NCI-H187 (cell line): ENCODE data around the gene ST14.
"Not testable (repeated sequence)": the region's sequence is repeated elsewhere in the genome, so short reads cannot be mapped to it uniquely, and the experiment has no call there.

ENCODE experiments used
- DNase-seq, 2 experiments: peaks; one replicate each; lab custom pipeline; 2025; lab: John Stamatoyannopoulos, UW

Gene ST14

DNA sequence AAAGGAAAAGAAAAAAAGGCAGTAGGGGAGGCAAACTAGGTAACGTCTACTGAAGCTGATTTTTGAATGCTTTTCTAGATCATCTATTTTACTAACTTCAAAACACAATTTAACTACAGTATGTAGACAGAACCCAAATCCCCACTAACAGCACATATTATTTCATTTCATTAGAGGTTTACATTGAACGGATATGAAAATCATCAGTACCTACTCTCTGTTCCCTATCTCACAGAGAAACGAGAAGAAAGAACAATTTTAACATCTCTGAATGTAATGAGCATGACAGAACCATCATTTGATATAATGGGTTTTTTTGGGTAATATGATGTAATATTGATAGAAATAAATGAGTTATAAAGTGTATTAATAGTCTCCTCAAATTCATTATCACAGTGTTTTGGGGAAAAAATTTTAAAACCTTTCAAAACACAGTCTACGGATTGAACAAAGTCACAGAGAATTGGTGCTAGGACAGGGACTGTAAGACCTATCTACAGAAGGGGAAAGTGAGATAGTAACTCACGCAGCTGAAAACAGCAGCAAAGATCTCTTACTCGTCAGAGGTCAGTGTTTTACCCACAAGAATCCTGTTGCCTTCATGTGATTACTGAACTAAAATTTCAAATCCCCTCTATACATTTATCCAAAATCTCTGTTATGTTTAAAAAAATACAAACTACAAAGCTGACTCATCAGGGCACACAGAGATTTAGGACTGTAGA, 77.9 kb downstream of the ST14 start:
- DNase-seq, result no peak

DNA sequence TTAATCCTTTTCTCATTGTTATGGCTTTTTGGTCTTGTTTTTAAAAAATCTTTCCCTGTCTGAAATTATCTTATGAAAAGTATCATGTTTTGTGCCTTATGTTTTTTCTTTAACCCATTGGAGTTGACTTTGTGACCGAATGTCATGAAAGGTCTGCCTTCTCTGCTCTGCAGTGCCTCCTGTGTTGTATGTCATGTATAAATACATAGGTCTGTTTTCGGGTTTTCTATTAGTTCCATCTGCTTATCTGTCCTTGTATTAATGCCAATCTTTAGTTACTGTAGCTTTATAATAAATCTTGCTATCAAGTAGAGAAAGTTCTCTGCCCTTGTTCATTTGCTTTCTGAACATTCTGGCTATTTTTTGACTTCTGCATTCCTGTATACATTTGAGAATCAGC, 82.1 kb downstream of the ST14 start:
- no peak for DNase-seq

DNA sequence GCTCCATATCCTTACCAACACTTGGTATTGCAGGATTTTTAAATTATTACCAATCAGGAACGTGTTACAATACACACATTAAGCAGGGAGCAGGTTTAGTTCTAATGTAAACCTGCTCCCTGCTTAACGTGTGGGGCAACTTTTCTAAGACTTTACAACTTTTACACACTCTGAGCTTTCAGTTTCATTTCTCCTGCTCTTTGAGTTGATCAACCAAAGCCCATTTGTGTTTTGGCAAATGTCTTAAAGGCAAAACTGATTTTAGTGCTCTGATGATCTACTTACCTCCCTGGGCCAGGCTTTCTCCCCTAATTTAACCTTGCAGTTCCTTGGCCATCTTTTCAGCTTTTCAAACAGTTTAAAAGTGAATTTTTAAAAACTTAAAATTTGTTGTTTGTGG, 84.2 kb downstream of the ST14 start:
- no peak for DNase-seq

DNA sequence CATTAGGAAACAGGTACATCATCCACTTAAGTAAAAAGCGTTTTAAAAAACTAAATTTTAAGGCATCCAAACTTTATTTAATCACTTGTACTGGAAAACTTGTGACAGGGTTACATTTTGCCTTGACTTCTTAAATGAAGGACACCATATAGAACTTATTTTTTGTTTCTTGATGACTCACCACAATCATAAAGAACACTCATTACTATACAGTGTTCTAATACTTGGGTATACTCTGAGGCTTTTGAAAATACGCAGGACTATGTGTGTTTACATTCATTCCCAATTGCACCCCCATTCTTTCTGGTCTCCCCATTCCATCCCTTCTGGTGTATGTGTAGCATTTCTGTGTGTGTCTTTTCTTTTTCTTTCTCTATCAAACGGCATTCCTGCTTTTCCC, 85.3 kb downstream of the ST14 start:
- no peak for DNase-seq

DNA sequence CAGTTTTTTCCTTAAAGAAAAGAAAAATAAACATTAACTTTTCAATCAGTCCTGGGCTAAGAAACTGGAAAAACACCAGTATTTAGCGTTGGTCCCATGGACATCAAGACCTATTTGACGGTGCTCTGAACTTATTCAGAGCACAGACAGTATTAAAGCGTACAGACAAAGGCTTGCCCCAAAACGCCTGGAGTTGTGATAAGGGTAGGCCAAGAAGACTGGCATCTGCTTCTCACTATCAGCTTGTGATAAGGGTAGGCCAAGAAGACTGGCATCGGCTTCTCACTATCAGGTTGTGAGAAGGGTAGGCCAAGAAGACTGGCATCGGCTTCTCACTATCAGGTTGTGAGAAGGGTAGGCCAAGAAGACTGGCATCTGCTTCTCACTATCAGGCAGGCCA, 85.8 kb downstream of the ST14 start:
- not testable (repeated sequence) for DNase-seq

DNA sequence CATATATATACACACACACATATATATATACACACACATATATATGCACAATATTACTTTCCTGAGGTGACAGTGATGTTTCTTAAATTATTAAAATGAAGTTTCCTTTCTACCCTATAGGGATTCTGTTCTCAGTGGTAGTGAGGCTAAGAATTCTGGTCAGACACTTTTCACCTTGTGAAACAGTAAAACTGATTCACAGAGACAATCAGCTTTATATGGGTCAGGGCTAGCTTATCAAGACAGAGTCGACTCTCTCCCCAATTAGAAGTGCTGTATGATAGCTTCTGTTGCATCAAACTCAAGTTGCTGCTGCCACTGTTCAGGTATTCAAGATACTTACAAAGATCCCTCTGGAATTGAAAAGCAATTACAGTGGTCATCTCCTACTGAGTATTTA, 86.7 kb downstream of the ST14 start:
- no peak for DNase-seq

DNA sequence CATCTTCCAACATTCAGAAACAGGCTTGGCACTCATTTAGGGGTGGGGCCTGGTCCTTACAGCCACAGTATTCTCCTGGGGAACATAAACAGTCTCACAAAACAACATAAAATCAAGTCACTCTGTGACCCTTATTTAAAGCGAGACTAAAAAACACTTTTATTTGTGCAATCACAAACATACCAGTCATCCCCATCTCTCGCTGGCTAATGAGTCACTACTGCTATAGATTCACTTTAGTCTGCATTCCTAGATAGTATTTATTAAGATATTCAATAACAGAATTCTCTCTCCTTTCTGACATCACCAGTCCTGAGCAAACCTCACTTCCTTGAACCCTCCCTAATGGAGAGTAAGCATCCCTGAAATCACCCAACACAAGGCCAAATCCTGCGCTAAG, 87.2 kb downstream of the ST14 start:
- DNase-seq, result no peak

DNA sequence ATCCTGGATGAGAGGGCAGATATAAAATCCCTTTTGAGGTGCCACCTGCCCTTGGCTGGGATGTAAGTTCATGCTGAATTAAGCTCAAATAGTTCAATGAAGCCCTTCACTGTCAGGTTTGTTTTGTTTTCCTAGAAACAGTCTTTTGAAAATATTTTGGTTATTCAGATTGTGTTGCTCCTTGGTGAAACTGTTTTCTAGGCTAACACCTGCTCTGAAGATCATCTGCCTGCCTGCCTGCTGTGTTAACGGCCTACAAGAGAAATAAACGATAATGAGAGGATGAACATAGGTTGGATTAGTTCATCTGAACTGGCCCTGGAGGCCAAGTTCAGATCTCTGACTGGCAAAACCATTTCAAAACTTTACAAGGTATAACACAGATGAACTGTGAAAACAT, 87.7 kb downstream of the ST14 start:
- no peak for DNase-seq

DNA sequence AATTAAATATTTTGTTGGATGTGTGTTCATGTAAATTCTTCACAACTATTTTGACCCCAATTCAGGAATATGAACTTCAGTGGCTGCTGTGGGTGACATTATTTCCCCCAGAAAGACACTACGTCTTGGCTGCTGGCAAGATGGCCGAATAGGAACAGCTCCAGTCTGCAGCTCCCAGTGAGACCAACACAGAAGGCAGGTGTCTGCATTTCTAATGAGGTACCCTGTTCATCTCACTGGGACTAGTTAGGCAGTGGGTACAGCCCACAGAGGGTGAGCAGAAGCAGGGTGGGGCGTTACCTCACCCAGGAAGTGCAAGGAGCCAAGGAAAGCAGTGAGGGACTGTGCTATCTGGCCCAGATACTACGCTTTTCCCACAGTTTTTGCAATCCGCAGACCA, 89.8 kb downstream of the ST14 start:
- no peak for DNase-seq

DNA sequence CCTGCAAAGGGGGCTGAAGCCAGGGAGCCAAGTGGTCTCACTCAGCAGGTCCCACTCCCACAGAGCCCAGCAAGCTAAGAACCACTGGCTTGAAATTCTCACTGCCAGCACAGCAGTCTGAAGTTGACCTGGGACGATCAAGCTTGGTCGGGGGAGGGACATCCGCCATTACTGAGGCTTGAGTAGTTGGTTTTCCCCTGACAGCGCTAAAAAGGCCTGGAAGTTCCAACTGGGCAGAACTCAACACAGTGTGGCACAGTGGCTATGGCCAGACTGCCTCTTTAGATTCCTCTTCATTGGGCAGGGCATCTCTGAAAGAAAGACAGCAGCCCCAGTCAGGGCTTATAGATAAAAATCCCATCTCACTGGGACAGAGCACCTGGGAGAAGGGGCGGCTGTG, 90.3 kb downstream of the ST14 start:
- not testable (repeated sequence) for DNase-seq

DNA sequence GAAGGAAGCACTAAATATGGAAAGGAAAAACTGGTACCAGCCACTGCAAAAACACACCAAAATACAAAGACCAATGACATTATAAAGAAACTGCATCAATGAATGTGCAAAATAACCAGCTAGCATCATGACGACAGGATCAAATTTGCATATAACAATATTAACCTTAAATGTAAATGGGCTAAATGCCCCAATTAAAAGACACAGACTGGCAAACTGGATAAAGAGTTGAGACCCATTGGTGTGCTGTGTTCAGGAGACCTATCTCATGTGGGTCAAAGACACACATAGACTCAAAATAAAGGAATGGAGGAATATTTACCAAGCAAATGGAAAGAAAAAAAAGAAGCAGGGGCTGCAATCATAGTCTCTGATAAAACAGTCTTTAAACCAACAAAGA, 92.2 kb downstream of the ST14 start:
- not testable (repeated sequence) for DNase-seq
